Thyroid gland (tissue), 4 donors: ENCODE results near the gene BZW2. TPM values are rescaled to one million over a fixed set of nuclear protein-coding genes. Genes with fewer than 3 reads are reported as not detected.
A peak's percentile ranks its signal among the peaks of the same experiment; 100 is the strongest.

Experiments used
- DNase-seq, 2 donors: peaks; one replicate each; pipeline ENCODE4 v3.0.0-alpha.2; 2019
- H3K27ac ChIP-seq, 3 donors: fragments of 200-600 bp; sonication (generic); 1 replicate in 2 of 3; 2 replicates in 1 of 3; pipeline ENCODE4 v1.5.1; 2016 to 2019; ENCODE audit warnings: mild to moderate bottlenecking in 1 of 3, moderate library complexity in 1 of 3
- H3K27me3 ChIP-seq: fragments of 200-600 bp; sonication (generic); one replicate; pipeline ENCODE4 v1.5.1; 2019
- H3K36me3 ChIP-seq, 2 donors: fragments of 200-600 bp; sonication (generic); one replicate each; pipeline ENCODE4 v1.5.1; 2016 to 2019
- H3K4me1 ChIP-seq, 2 donors: fragments of 200-600 bp; sonication (generic); one replicate each; pipeline ENCODE4 v1.5.1; 2017 to 2019
- H3K4me3 ChIP-seq, 3 donors: fragments of 200-600 bp; sonication (generic); replicated peaks in 1 of 3; 1 replicate in 2 of 3; 2 replicates in 1 of 3; pipeline ENCODE4 v1.5.1; 2016; ENCODE audit warnings: mild to moderate bottlenecking in 1 of 3
- H3K9me3 ChIP-seq: fragments of 200-600 bp; sonication (generic); one replicate; pipeline ENCODE4 v1.5.1; 2017
- CTCF ChIP-seq, 6 experiments: fragments of 200-600 bp in 3 of 6; fragments of 450-650 bp in 3 of 6; sonication (generic) in 3 of 6; IDR thresholded peaks; one replicate each; pipeline ENCODE4 v1.5.1; 2016 to 2019; ENCODE audit warnings: antibody characterized with exemption in 6 of 6, mild to moderate bottlenecking in 2 of 6, inconsistent platforms in 1 of 6, moderate library complexity in 1 of 6
- POLR2A ChIP-seq, 2 donors: fragments of 450-650 bp; IDR thresholded peaks; one replicate each; pipeline ENCODE4 v1.6.1; 2017; ENCODE audit warnings: antibody characterized with exemption in 2 of 2, mild to moderate bottlenecking in 2 of 2, moderate library complexity in 1 of 2
- WGBS, 2 donors: methylation state at CpG; one replicate each; pipeline ENCODE4 v1.1.5; 2017; 5-methylcytosine and 5-hydroxymethylcytosine counted together
- intact Hi-C: fragments of 100-400 bp; cut with DNase I; formaldehyde crosslinking; loops from one replicate; pipeline ENCODE4 v1.15.1; 2023
- total RNA-seq, 4 donors: library from RNA; depleted of rRNA; stranded (reverse); fragments of >200 nt; gene quantifications; one replicate each; pipeline ENCODE4 v1.2.3, GENCODE V29; 2016

The BZW2 gene
- total RNA-seq, 4 donors from 2014 or later = 63.0 to 69.0 (median 66.8) TPM

GRCh38 chr7:16691241-16691640, 45.3 kb downstream of the BZW2 start:
- 90 to 91% methylated on average over 4 of the region's 4 CpGs for WGBS, 2 donors
- DNase-seq = no peak
- Histone ChIP-seq H3K27ac (no peak overlapping the region), H3K9me3 (no peaks in the 10 kb centered on the region), H3K4me1 (no peaks in the 10 kb centered on the region), H3K4me3 (no peak overlapping the region), H3K36me3 (peaks cover 18 to 20% of the 10 kb centered on the region in 2 donors), H3K27me3 (no peaks in the 10 kb centered on the region)
- intact Hi-C loops = no loop called here
- TF ChIP-seq POLR2A (IDR thresholded peaks at IDR 0.05) = no peak
- no peak for TF ChIP-seq CTCF (IDR thresholded peaks at IDR 0.05)

GRCh38 chr7:16693601-16694318, 47.8 kb downstream of the BZW2 start:
- 94 to 100% methylated on average over 2 of the region's 2 CpGs for WGBS, 2 donors
- Histone ChIP-seq H3K27ac (no peak overlapping the region), H3K4me3 (no peak overlapping the region), H3K36me3 (peaks cover 36 to 39% of the 10 kb centered on the region in 2 donors), H3K4me1 (no peaks in the 10 kb centered on the region), H3K9me3 (no peaks in the 10 kb centered on the region), H3K27me3 (no peaks in the 10 kb centered on the region)
- intact Hi-C loops = no loop called here
- no peak for TF ChIP-seq CTCF (IDR thresholded peaks at IDR 0.05)
- DNase-seq = no peak

- Histone ChIP-seq H3K27me3 (no peaks in the 10 kb centered on the region), H3K4me3 (no peak overlapping the region), H3K27ac (no peak overlapping the region), H3K4me1 (no peaks in the 10 kb centered on the region), H3K36me3 (peaks cover 28 to 39% of the 10 kb centered on the region in 2 donors), H3K9me3 (no peaks in the 10 kb centered on the region)
- WGBS, 2 donors = 89% methylated on average over 6 of the region's 6 CpGs
- intact Hi-C loops = no loop called here
- no peak for TF ChIP-seq CTCF (IDR thresholded peaks at IDR 0.05)
- TF ChIP-seq POLR2A (IDR thresholded peaks at IDR 0.05) = no peak
- DNase-seq = no peak
These were observed 48.8 kb downstream of the BZW2 start for GRCh38 chr7:16694806-16695205.

- Histone ChIP-seq H3K27me3 (no peaks in the 10 kb centered on the region), H3K4me3 (no peak overlapping the region), H3K4me1 (no peaks in the 10 kb centered on the region), H3K27ac (no peak overlapping the region), H3K36me3 (peaks cover 22 to 36% of the 10 kb centered on the region in 2 donors), H3K9me3 (no peaks in the 10 kb centered on the region)
- no peak for TF ChIP-seq POLR2A (IDR thresholded peaks at IDR 0.05)
- TF ChIP-seq CTCF (IDR thresholded peaks at IDR 0.05) = peak; percentile 9 to 59 (median 38)
- intact Hi-C loops = no loop called here
- WGBS, 2 donors = 77 to 82% methylated on average over 4 of the region's 4 CpGs
- DNase-seq = peak; percentile 27 to 28
These were observed 49.7 kb downstream of the BZW2 start for GRCh38 chr7:16695621-16696237.

- Histone ChIP-seq H3K9me3 (no peaks in the 10 kb centered on the region), H3K27ac (no peak overlapping the region), H3K36me3 (peaks cover 22 to 30% of the 10 kb centered on the region in 2 donors), H3K27me3 (no peaks in the 10 kb centered on the region), H3K4me3 (no peak overlapping the region), H3K4me1 (no peaks in the 10 kb centered on the region)
- TF ChIP-seq POLR2A (IDR thresholded peaks at IDR 0.05) (no peak), CTCF (IDR thresholded peaks at IDR 0.05) (no peak)
- intact Hi-C loops = no loop called here
- DNase-seq = no peak
- 96 to 97% methylated on average over 8 of the region's 8 CpGs for WGBS, 2 donors
These were observed 51.7 kb downstream of the BZW2 start for GRCh38 chr7:16697507-16698199.
